K562 (cell line): ENCODE results near the gene KIF6. TPM values are rescaled to one million over a fixed set of nuclear protein-coding genes. Genes with fewer than 3 reads are reported as not detected.

Experiments used
- ATAC-seq: fragments of 200-7000 bp; cut with Tn5 transposase; 3 replicates; pipeline ENCODE4 v1.9.1; 2020; ENCODE audit warnings: moderate library complexity
- BruUV-seq: library from RNA; stranded (reverse); fragments of 400-500 nt; replicated peaks from 2 replicates; lab custom pipeline; 2021; lab: Mats Ljungman, UMichigan
- CTCF ChIA-PET: fragments of 300-600 bp; formaldehyde crosslinking; extraction: SDS; loops from one replicate; lab custom pipeline; 2021; ENCODE audit warnings: low intra/inter-chr PET ratio; lab: Yijun Ruan, JAX
- POLR2A ChIA-PET: fragments of 300-600, 350-650 bp; sonication (Branson Sonifier 250); formaldehyde crosslinking; extraction: SDS; loops from one replicate; lab custom pipeline; 2021; ENCODE audit warnings: antibody characterized with exemption, inconsistent platforms; lab: Yijun Ruan, JAX
- DNase-seq, 4 experiments: peaks; one replicate each; pipeline versions ENCODE4 v3.0.0 to v3.0.0-alpha.2; 2011 to 2018; ENCODE audit warnings: low spot score in 3 of 4, mixed read lengths in 3 of 4; ENCODE audit errors: extremely low read depth in 1 of 4
- FAIRE-seq: peaks from 2 replicates; lab custom pipeline; 2011; peaks lifted over from hg19 to GRCh38; lab: Jason Lieb, UNC
- H2AFZ ChIP-seq: 2 replicates; pipeline ENCODE4 v1.6.0; 2011; ENCODE audit warnings: low read depth, low read length, control low read depth, inconsistent platforms
- H3K27ac ChIP-seq: fragments of 200-600 bp; 3 replicates; pipeline ENCODE4 v1.8.0; 2011; ENCODE audit warnings: low read depth, mild to moderate bottlenecking, control low read depth, inconsistent platforms, low read length, moderate library complexity, mixed read lengths; ENCODE audit errors: extremely low read depth
- H3K27me3 ChIP-seq, 2 experiments: fragments of 300-600 bp in 1 of 2; 2 replicates in 1 of 2; 3 replicates in 1 of 2; pipeline versions ENCODE4 v1.6.0 to v1.8.0; 2011; ENCODE audit warnings: inconsistent platforms in 2 of 2, low read length in 2 of 2, mild to moderate bottlenecking in 1 of 2, mixed read lengths in 1 of 2, moderate library complexity in 1 of 2; ENCODE audit not compliant: control insufficient read depth in 2 of 2, insufficient read depth in 2 of 2
- H3K36me3 ChIP-seq: fragments of 300-600 bp; 3 replicates; pipeline ENCODE4 v1.8.0; 2011; ENCODE audit warnings: mild to moderate bottlenecking, low read length, inconsistent platforms; ENCODE audit not compliant: control insufficient read depth, insufficient read depth
- H3K4me1 ChIP-seq, 2 experiments: fragments of 200-600 bp in 1 of 2; replicated peaks in 1 of 2; 2 replicates in 1 of 2; 3 replicates in 1 of 2; pipeline versions ENCODE4 v1.5.1 to v1.8.0; 2011; ENCODE audit warnings: inconsistent platforms in 2 of 2, low read length in 2 of 2, mild to moderate bottlenecking in 1 of 2, mixed read lengths in 1 of 2, moderate library complexity in 1 of 2; ENCODE audit not compliant: control insufficient read depth in 2 of 2, insufficient read depth in 2 of 2
- H3K4me2 ChIP-seq: 2 replicates; pipeline ENCODE4 v1.6.1; 2011; ENCODE audit warnings: low read length, control low read depth, inconsistent platforms, mixed read lengths; ENCODE audit not compliant: insufficient read depth
- H3K4me3 ChIP-seq: fragments of 200-600 bp; sonication (generic), shearing (Covaris generic); 2 replicates; pipeline ENCODE4 v1.5.1; 2016; ENCODE audit warnings: control low read depth, inconsistent platforms
- H3K79me2 ChIP-seq: fragments of 200-600 bp; 3 replicates; pipeline ENCODE4 v1.8.0; 2011; ENCODE audit warnings: low read length, inconsistent platforms; ENCODE audit not compliant: control insufficient read depth, insufficient read depth
- H3K9ac ChIP-seq, 2 experiments: 2 replicates each; pipeline versions ENCODE4 v1.6.0 to v1.6.1; 2011; ENCODE audit warnings: low read depth in 2 of 2, low read length in 2 of 2, control low read depth in 1 of 2, inconsistent platforms in 1 of 2, mild to moderate bottlenecking in 1 of 2, mixed read lengths in 1 of 2; ENCODE audit not compliant: insufficient read depth in 1 of 2
- H3K9me1 ChIP-seq: one replicate; pipeline ENCODE4 v1.6.0; 2011; ENCODE audit warnings: inconsistent platforms, mild to moderate bottlenecking, low read length, moderate library complexity; ENCODE audit not compliant: control insufficient read depth, insufficient read depth
- H3K9me3 ChIP-seq: replicated peaks from 2 replicates; pipeline ENCODE4 v1.5.1; 2011; ENCODE audit warnings: low read depth, low read length, inconsistent platforms; ENCODE audit not compliant: control insufficient read depth, insufficient read depth
- H4K20me1 ChIP-seq: replicated peaks from 2 replicates; pipeline ENCODE4 v1.6.1; 2011; ENCODE audit warnings: low read length, inconsistent platforms, mixed read lengths; ENCODE audit not compliant: control insufficient read depth, insufficient read depth
- NR2F6 ChIP-seq: fragments of 450-650 bp; formaldehyde crosslinking; IDR thresholded peaks from 2 replicates; pipeline ENCODE4 v1.4.0; 2020; ENCODE audit warnings: mild to moderate bottlenecking
- RB1 ChIP-seq: fragments of 450-650 bp; IDR thresholded peaks from 2 replicates; pipeline ENCODE4 v1.6.1; 2017; ENCODE audit warnings: low read depth, mild to moderate bottlenecking
- SMAD1 ChIP-seq: fragments of 150-350 bp; IDR thresholded peaks from 2 replicates; pipeline ENCODE4 v1.6.1; 2014; ENCODE audit warnings: low read length, low read depth; ENCODE audit not compliant: partially characterized antibody
- TAF15 ChIP-seq: fragments of 200-400 bp; formaldehyde crosslinking; IDR thresholded peaks from 2 replicates; pipeline ENCODE4 v1.6.1; 2017; ENCODE audit warnings: mild to moderate bottlenecking, low read depth, low read length, moderate library complexity
- ZNF175 ChIP-seq: fragments of 200-800 bp; sonication (Bioruptor generic); IDR thresholded peaks from 2 replicates; pipeline ENCODE4 v1.6.1; 2016; ENCODE audit warnings: low read depth, mild to moderate bottlenecking, missing genetic modification characterization, missing compliant biosample characterization
- WGBS: fragments of 100-300 bp; shearing (Covaris generic); methylation state at CpG from one replicate; pipeline ENCODE4 v1.1.6; 2016; ENCODE audit warnings: low coverage, mixed read lengths; ENCODE audit not compliant: insufficient coverage; ENCODE audit errors: missing lambda C conversion rate; 5-methylcytosine and 5-hydroxymethylcytosine counted together
- in situ Hi-C: fragments of 300-500 bp; cut with MboI; formaldehyde crosslinking; loops from 4 replicates; pipeline ENCODE4 v1.15.0; 2018; ENCODE audit warnings: inconsistent platforms, mixed read lengths
- intact Hi-C: fragments of 100-400 bp; cut with micrococcal nuclease; formaldehyde crosslinking; loops from 2 replicates; pipeline ENCODE4 v1.14.2; 2022
- polyA plus RNA-seq, 8 experiments: library from polyadenylated mRNA; depleted of rRNA in 4 of 8; stranded (reverse) in 5 of 8; unstranded in 3 of 8; fragments of >200 nt; fragmentation: Nextera tagmentation in 2 of 8; fragmentation: Illumina TruSeq in 1 of 8; extraction: Ambion mirVana in 2 of 8; extraction: Trizol in 1 of 8; gene quantifications; 2 replicates each; pipeline versions ENCODE4 v1.2.1 to v1.2.3, GENCODE V29; 2011 to 2014; ENCODE audit warnings: inconsistent platforms in 1 of 8, missing spikeins in 1 of 8
- total RNA-seq, 7 experiments: library from RNA; depleted of rRNA in 6 of 7; stranded (reverse); fragments of >200 nt in 6 of 7; fragmentation: Illumina TruSeq in 2 of 7; extraction: Trizol in 2 of 7; gene quantifications; 2 replicates each; pipeline versions ENCODE4 v1.2.1 to v1.2.3, GENCODE V29; 2011 to 2021; ENCODE audit warnings: low replicate concordance in 1 of 7
- TF ChIP-seq, protein P1 (sequence below): fragments of 150-350 bp; conservative IDR thresholded peaks from 2 replicates; pipeline ENCODE4 v1.6.1; 2014; ENCODE audit warnings: low read length

The KIF6 gene
- total and polyA plus RNA-seq, 9 of the 15 experiments (the other 6 are each of a cell fraction or from before 2014, with no cell fraction given) = not detected

DNA sequence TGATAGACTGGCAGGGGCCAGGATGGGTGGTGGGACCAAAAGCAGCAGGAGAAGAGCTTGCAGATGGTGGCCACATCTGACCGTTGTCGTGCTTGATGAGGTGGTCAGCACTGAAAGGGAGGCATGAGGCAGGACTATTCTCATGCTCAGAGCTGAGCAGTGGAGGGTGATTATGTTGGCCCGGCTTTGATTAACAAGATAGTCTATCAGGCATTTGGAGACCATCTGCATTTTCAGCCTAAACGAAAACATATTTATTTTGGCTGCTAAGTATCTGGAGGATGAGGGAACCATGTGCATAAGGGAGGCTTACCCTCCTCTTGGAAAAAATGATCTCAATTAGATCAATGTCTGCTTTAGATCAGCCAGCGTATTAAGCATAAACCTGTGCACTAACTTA lies 261.1 kb downstream of the KIF6 start:
- intact Hi-C loops = no loop called here
- CTCF ChIA-PET = no interaction called here

More for the DNA sequence above, 261.1 kb downstream of the KIF6 start:
- FAIRE-seq = no peak
- TF ChIP-seq NR2F6 (CRISPR knock-in tag) (no peak), TAF15 (no peak), RB1 (no peak), ZNF175 (CRISPR knock-in tag) (no peak), SMAD1 (no peak)
- TF ChIP-seq, protein P1, sequence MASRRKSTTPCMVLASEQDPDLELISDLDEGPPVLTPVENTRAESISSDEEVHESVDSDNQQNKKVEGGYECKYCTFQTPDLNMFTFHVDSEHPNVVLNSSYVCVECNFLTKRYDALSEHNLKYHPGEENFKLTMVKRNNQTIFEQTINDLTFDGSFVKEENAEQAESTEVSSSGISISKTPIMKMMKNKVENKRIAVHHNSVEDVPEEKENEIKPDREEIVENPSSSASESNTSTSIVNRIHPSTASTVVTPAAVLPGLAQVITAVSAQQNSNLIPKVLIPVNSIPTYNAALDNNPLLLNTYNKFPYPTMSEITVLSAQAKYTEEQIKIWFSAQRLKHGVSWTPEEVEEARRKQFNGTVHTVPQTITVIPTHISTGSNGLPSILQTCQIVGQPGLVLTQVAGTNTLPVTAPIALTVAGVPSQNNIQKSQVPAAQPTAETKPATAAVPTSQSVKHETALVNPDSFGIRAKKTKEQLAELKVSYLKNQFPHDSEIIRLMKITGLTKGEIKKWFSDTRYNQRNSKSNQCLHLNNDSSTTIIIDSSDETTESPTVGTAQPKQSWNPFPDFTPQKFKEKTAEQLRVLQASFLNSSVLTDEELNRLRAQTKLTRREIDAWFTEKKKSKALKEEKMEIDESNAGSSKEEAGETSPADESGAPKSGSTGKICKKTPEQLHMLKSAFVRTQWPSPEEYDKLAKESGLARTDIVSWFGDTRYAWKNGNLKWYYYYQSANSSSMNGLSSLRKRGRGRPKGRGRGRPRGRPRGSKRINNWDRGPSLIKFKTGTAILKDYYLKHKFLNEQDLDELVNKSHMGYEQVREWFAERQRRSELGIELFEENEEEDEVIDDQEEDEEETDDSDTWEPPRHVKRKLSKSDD = no peak
- BruUV-seq = no TSS peak
- no peaks in the 10 kb centered on the region for H3K27me3 ChIP-seq
- H3K9me1 ChIP-seq = no peaks in the 10 kb centered on the region
- H3K79me2 ChIP-seq = no peaks in the 10 kb centered on the region
- no peaks in the 10 kb centered on the region for H4K20me1 ChIP-seq
- no peak overlapping the region for H2AFZ ChIP-seq
- no peak for ATAC-seq
- WGBS = under 1% methylated on average over 5 of the region's 5 CpGs
- no peaks in the 10 kb centered on the region for H3K4me1 ChIP-seq
- H3K4me3 ChIP-seq = no peak overlapping the region
- no peaks in the 10 kb centered on the region for H3K9me3 ChIP-seq
- H3K36me3 ChIP-seq = no peaks in the 10 kb centered on the region
- H3K9ac ChIP-seq = no peak overlapping the region
- H3K27ac ChIP-seq = no peak overlapping the region
- no peak overlapping the region for H3K4me2 ChIP-seq
- DNase-seq = no peak
- in situ Hi-C loops = no loop called here
- POLR2A ChIA-PET = no interaction called here
